Mucosa of descending colon (tissue), 3 donors: ENCODE data around the gene MYOM3. TPM values are rescaled to one million over a fixed set of nuclear protein-coding genes. Genes with fewer than 3 reads are reported as not detected.
"Not testable (repeated sequence)": the region's sequence is repeated elsewhere in the genome, so short reads cannot be mapped to it uniquely, and the experiment has no call there.

Experiments
- ATAC-seq: fragments of 200-7000 bp; cut with Tn5 transposase; one replicate; pipeline ENCODE4 v1.9.1; 2020; ENCODE audit warnings: mild to moderate bottlenecking, moderate library complexity
- DNase-seq, 3 donors: peaks; one replicate each; pipeline ENCODE4 v3.0.0-alpha.2; 2020
- H3K36me3 ChIP-seq: fragments of 200-600 bp; one replicate; pipeline ENCODE4 v1.8.0; 2021; ENCODE audit warnings: low read depth, mild to moderate bottlenecking
- H3K4me1 ChIP-seq: fragments of 200-600 bp; one replicate; pipeline ENCODE4 v1.8.0; 2021; ENCODE audit warnings: low read depth, mild to moderate bottlenecking
- H3K4me3 ChIP-seq: fragments of 200-600 bp; one replicate; pipeline ENCODE4 v1.8.0; 2021; ENCODE audit warnings: mild to moderate bottlenecking
- H3K9me3 ChIP-seq: fragments of 200-600 bp; one replicate; pipeline ENCODE4 v1.8.0; 2021; ENCODE audit warnings: mild to moderate bottlenecking
- intact Hi-C, 2 donors: fragments of 100-400 bp; cut with DNase I in 1 of 2; cut with micrococcal nuclease in 1 of 2; formaldehyde crosslinking; loops; one replicate each; pipeline versions ENCODE4 v1.11.0 to v1.11.1; 2022; cut with DNase I, micrococcal nuclease
- total RNA-seq, 3 donors: library from RNA; stranded (reverse); fragmentation: NEBNext Ultra II Directional in 2 of 3; extraction: Animal tissue kit (Norgen Biotek cat#: 25700) in 2 of 3; gene quantifications; one replicate each; pipeline versions ENCODE4 v1.2.1 to v1.2.4, GENCODE V29; 2021 to 2023
- TF ChIP-seq, protein P1 (sequence below): fragments of 200-600 bp; IDR thresholded peaks from one replicate; pipeline ENCODE4 v1.8.0; 2022; ENCODE audit warnings: antibody characterized with exemption, mild to moderate bottlenecking
- donor health status: DM: no; HTN: no; CAD: no; lungs with moderate emphysema.
- donor health status: DM: no; HTN: no; CAD: no.
- donor health status: DM: no; HTN: yes; CAD: no.

MYOM3 gene
- total RNA-seq, 3 donors from 2014 or later = 2.6 to 3.4 (median 2.7) TPM

DNA sequence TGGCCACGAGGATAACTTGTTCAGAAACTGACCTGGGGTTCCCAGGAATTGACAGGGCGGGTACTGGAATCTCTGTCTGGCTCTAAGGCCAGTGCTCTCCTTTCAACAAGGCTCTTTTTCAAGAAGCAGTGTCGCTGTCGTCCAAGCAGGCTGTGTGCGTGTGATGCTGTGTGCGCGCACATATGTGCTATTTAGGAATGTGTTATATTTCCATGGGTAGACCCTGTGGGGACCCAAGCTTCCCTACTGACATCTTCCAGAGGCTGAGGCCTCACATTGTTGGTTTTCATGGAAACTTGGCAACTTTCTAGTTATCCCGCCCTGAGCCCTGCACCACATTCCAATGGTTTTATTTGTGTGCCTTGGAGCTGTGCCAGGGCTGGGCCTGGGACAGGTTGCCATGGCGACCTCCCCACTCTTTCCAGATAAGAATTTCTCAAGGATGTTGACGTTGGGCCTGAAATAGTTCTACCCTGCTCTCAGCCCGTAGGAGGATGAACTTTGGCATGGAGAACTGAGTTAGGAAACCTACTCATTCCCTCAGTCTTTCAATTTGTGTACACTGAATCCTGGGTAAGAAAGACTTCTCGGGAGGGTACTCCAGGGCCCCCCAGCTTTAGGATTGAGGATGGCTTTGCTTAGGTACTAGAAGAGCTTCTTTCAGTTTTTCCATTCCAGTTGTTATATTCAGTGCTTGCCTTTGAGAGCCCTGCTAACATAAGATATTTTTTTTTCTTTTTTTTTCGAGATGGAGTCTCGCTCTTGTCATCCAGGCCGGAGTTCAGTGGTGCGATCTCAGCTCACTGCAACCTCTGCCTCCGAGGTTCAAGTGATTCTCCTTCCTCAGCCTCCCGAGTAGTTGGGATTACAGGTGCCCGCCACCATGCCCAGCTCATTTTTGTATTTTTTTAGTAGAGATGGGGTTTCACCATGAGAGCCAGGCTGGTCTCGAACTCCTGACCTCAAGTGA lies 93.0 kb downstream of the MYOM3 start:
- ATAC-seq (peak; percentile 81), DNase-seq (peak; percentile 91 to 98 (median 94))
- Histone ChIP-seq H3K4me3 (no peak overlapping the region), H3K4me1 (peaks cover 67% of the 10 kb centered on the region), H3K9me3 (no peaks in the 10 kb centered on the region), H3K36me3 (no peaks in the 10 kb centered on the region)
- TF ChIP-seq, protein P1, sequence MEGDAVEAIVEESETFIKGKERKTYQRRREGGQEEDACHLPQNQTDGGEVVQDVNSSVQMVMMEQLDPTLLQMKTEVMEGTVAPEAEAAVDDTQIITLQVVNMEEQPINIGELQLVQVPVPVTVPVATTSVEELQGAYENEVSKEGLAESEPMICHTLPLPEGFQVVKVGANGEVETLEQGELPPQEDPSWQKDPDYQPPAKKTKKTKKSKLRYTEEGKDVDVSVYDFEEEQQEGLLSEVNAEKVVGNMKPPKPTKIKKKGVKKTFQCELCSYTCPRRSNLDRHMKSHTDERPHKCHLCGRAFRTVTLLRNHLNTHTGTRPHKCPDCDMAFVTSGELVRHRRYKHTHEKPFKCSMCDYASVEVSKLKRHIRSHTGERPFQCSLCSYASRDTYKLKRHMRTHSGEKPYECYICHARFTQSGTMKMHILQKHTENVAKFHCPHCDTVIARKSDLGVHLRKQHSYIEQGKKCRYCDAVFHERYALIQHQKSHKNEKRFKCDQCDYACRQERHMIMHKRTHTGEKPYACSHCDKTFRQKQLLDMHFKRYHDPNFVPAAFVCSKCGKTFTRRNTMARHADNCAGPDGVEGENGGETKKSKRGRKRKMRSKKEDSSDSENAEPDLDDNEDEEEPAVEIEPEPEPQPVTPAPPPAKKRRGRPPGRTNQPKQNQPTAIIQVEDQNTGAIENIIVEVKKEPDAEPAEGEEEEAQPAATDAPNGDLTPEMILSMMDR = no peak
- intact Hi-C loops = no loop called here

DNA sequence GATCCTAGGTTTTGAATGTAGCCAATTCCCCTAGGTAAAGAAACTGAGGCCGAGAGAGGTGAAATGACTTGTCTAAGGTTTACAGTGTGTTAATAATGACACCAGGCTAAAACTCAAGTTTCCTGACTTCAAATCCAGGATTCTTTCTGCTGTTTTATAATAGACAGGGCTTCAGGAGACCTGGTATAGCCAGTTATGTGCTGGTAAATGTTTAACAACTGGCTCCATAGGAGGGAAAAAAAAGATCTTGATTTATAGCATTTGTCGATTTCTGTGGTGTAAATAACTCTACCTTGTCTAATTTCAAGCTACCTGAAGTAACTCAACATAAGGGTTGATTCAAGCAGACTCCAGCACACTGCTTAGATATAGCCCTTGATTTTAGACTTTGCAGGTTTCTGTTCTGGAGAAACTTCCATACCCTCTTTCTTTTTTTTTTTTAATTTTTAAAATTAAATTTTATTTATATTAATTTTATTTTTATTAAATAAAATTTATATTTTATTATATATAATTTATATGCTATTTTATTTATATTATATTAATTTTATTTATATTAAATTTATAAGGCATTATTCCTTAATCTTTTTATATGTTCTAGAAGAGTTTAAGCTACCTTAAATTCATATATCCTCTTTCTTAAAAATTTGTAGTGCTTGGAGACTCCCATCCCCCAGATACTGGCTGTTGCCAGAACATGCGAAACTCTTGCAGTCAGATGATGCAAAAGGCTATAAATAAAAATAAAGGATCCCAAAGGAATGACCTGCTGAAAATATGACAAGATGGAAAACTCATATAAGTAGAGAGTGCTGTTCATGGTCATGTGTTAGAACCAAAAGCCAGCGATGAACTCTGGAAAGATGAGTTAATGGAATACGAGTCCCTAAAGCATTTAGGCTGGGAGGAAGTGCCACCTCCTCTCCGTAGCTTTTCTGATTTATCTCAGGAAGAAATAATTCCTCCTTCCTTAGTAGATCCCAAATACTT lies 96.4 kb downstream of the MYOM3 start:
- DNase-seq (no peak), ATAC-seq (no peak)
- Histone ChIP-seq H3K4me1 (peaks cover 59% of the 10 kb centered on the region), H3K9me3 (no peaks in the 10 kb centered on the region), H3K36me3 (no peaks in the 10 kb centered on the region), H3K4me3 (no peak overlapping the region)
- intact Hi-C loops = no loop called here
- TF ChIP-seq, protein P1 = no peak

DNA sequence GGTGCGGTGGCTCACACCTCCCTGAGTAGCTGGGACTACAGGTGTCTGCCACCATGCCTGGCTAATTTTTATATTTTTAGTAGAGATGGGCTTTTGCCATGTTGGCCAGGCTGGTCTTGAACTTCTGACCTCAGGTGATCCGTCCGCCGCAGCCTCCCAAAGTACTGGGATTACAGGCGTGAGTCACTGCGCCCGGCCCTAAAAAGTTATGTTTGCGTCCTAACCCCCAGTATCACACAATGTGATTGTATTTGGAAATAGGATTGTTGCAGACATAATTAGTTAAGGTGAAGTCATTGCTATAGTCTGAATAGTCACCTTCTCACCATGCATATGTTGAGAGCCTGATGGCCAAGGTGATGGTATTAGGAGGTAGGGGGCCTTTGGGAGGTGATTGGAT lies 99.1 kb downstream of the MYOM3 start:
- intact Hi-C loops, ATAC-seq, H3K4me3 ChIP-seq, DNase-seq, H3K9me3 ChIP-seq, H3K36me3 ChIP-seq: not testable (repeated sequence)
- peaks cover 44% of the 10 kb centered on the region for H3K4me1 ChIP-seq

DNA sequence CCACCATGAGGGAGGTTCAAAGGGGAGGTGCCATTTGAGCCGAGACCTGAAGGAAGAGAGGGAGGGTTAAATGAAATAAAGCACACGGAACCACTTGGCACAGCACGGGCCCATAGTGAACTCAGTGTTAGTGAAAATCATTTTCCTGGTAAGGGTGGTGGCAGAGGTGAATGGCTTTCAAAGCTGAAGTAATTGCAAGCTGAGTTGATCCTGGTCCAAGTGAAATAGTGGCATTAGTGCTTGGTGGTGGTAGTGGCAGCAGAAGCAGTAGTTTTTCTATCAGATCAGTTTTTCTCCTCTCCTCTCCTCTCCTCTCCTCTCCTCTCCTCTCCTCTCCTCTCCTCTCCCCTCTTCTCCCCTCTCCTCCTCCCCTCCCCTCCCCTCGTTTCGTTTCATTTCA lies 101.3 kb downstream of the MYOM3 start:
- intact Hi-C loops = no loop called here
- ATAC-seq (peak; percentile 70), DNase-seq (no peak)
- Histone ChIP-seq H3K36me3 (no peaks in the 10 kb centered on the region), H3K4me3 (no peak overlapping the region), H3K4me1 (peaks cover 31% of the 10 kb centered on the region), H3K9me3 (no peaks in the 10 kb centered on the region)
- TF ChIP-seq, protein P1 = no peak

DNA sequence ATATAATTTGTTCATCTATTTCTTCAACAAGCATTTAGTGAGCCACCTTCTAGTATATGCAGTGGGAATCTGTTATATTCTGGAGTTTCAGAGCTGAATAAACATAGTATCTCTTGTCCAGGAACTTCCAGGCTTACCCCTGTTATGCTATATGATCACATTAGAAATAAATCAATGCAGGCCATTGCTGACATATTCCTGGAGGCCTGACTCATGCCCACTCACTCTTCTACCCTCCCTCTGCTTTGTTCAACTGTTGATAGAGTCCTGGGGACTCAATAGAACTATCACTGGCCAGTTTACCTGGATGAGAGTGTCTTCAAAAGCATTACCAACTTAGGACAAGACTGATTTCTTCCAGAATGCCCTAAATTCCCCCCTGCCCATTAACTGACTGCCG lies 102.5 kb downstream of the MYOM3 start:
- no peak for ATAC-seq
- intact Hi-C loops = no loop called here
- Histone ChIP-seq H3K4me3 (no peak overlapping the region), H3K36me3 (no peaks in the 10 kb centered on the region), H3K4me1 (peaks cover 19% of the 10 kb centered on the region), H3K9me3 (no peaks in the 10 kb centered on the region)
- no peak for DNase-seq
- TF ChIP-seq, protein P1 = no peak

DNA sequence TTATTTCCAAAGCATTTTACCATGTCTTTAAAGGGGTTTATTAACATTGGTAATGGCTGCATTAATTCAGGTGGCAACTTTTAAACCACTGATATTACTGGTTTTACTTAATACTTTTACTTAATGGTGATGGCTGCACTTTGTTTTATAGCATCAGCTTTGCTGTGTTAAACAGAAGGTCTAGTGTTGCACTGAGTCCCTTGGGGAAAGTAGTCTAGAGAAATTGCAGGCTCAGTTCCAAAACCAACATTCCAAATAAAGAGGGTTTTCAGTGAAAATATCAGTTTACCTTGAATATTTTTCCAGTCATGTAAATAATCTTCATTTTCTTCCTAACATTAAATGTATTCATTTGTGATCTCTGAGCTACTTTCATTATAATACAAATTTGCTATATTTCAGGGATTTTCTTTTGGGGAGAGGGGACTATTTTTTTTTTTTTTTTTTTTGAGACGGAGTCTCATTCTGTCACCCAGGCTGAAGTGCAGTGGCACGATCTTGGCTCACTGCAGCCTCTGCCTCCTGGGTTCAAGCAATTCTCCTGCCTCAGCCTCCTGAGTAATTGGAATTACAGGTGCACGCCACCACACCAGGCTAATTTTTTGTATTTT lies 103.3 kb downstream of the MYOM3 start:
- H3K9me3 ChIP-seq, H3K36me3 ChIP-seq, H3K4me3 ChIP-seq, ATAC-seq, intact Hi-C loops, DNase-seq: not testable (repeated sequence)
- peaks cover 18% of the 10 kb centered on the region for H3K4me1 ChIP-seq
